NCI-H2196 treated with DMSO at 0.1 percent for 48 hours (cell line): ENCODE measurements around the gene CBR1.

Experiments used
- DNase-seq: peaks from one replicate; lab custom pipeline; 2025; ENCODE audit not compliant: unreplicated experiment; lab: John Stamatoyannopoulos, UW

CBR1 gene

DNA sequence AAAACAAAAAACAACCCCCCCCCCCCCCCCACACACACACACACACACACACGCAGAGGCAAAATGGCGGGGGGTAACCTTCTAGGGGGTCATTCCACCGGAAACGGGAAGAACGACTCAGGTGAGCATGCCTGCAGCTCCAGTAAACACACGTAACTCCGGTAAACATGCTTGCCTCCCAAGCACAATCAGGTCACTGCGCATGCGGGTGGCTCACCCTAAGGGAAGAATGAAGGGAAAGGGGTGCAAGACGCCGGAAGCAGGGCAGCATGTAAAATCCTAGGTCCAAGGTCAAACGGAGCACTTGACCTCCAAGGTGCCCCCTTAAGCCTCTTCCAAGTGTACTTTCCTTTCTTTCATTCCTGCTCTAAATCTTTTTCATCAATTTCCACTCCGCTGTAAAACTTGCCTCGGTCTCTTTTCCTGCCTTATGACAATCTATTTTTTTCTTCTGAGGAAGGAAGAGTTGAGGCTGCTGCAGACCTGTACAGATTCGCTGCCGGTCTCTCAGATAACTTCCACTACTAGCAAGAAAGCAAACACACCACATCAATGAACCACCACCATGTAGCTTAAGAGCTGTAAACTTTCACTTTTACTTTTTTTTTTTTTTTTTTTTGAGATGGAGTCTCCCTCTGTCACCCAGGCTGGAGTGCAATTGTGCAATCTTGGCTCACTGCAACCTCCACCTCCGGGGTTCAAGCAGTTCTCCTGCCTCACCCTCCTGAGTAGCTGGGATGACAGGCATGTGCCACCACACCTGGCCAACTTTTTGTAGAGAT lies 44.0 kb downstream of the CBR1 start:
- peak; percentile 31 for DNase-seq

DNA sequence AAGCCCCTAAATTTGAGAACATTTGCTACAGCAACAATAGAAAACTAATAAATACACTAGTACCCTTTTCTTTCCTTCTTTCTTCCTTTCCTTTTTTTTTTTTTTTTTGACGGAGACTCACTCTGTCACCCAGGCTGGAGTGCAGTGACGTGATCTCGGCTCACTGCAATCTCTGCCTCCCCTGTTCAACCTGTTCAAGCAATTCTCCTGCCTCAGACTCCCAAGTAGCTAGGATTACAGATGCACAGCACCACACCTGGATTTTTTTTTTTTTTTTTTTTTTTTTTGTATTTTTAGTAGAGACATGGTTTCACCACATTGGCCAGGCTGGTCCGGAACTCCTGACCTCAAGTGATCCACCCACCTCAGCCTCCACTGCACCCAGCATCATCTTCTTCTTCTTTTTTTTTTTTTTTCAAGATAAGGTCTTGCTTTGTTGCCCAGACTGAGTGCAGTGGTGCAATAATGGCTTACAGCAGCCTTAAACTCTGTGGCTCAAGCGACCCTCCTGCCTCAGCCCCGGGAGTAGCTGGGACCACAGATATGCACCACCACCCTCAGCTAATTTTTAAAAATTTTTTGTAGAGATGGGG lies 45.4 kb downstream of the CBR1 start:
- no peak for DNase-seq

DNA sequence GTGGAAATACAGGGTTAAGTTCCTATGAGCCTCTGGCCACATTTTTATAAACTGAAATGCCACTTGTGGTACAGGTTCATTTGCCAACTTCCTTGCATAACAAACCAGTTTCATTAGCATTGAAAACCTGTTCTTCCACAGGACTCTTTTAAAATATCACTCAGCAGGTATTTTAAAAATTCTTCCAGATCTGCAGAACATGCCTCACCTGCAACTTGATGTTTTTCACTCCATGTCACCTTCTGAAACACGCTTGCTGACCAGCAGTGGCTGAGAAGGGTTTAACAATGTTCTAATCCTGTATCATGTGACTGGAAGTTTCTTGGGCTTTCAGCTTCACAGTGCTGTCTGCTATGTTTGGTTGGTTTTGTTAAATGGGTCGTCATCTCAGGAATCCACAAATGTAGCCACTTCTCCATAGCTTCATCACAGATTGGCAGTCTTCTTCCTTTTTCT lies 47.5 kb downstream of the CBR1 start:
- no peak for DNase-seq

DNA sequence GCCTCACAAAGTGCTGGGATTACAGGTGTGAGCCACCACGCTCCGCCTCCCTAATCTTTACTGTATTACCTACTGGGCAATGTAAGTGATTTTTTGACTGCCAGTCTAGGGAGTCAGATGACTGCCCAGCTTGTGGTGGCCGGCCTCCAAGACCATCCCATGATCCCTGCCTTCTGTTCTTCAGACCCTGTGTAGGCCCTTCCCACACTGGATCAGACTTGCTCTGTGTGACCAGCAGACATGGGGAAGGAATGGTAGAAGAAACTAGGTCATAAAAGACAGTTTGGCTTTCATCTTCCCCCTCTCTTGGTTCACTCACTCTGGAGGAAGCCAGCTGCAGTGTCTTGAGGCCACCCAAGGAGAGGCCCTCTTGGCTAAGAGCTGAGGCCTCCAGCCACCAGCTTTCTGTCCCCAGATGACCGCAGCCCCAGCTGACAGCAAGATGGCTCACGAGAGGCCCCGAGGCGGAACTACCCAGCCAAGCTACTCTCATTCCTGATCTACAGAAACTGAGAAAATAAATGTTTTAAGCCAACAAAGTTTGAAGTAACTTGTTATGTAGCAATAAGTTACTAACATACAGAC lies 50.6 kb downstream of the CBR1 start:
- DNase-seq = no peak
